ENCODE results near the gene NF1.

Gene NF1

DNA sequence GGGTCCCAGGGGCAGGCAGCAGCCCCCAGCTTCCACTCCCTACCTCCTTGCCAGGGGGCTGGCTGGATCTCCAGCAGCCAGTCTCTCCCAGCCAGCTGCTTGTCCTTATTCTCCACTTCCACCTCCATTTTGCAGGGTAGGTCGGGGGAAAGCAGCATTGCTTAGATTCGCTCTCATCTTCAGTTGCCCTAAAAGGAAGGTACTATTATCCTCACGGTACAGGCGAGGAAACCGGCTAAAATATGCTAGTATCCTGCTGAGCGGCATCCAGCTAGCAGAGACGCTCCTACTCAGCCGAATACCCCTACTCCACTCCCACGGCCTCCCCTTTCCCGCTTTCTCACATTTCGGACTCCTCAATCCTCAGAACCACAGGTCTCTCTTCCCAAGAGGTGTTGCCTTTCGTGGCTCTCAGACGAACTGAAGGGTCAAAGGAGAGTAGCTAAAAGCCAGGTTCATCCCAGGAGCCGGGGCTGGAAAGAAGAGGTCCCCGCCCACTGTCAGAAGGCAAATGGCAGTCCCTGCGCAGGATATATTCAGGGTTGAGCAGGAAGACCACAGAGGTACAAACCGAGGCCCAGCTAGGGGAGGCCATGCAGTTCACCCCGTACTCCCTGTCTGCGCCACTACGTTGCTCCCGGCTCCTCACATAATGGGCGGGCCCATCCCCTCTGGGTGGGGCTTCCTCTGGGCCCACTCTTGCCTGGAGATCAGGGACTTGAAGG is 295.0 kb downstream of the NF1 start:
- Histone ChIP-seq H3K27ac (ENCODE audit: low read length) (no peak overlapping the region), H3K27me3 (ENCODE audit: control insufficient read depth, insufficient read depth, low read length) (no peaks in the 10 kb centered on the region; the same call in 1 of the 2 replicates), H3K4me3 (ENCODE audit: low read length) (no peak overlapping the region), H3K4me1 (ENCODE audit: control insufficient read depth, insufficient read depth, low read length) (no peaks in the 10 kb centered on the region), H3K9me3 (ENCODE audit: control insufficient read depth, insufficient read depth, low read length) (no peaks in the 10 kb centered on the region), H3K36me3 (ENCODE audit: control insufficient read depth, insufficient read depth, low read length) (no peaks in the 10 kb centered on the region)
- DNase-seq (ENCODE audit: low read depth, low spot score), result no peak
- WGBS (ENCODE audit: insufficient coverage, insufficient read length), result no CpG with 5 or more reads among the region's 22 CpGs

DNA sequence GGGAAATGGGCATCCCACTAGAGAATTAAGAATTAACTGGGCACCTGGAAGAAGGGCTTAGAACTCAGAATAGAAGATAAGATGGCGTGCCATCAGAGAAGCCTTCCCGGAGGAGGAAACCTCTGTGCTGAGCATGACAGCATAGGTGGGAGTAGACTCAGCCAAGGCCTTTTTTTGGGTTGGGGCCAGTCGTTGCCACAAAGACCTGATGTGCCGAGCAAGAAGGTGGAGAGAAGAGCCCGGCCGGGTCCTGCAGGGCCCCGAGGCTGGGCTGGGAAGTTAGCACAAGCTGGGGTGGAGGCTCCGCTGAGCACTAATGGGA is 295.6 kb downstream of the NF1 start:
- WGBS (ENCODE audit: insufficient coverage, insufficient read length), result no CpG with 5 or more reads among the region's 8 CpGs
- no peak for DNase-seq (ENCODE audit: low read depth, low spot score)
- H3K4me3 ChIP-seq (ENCODE audit: low read length), result no peak overlapping the region

DNA sequence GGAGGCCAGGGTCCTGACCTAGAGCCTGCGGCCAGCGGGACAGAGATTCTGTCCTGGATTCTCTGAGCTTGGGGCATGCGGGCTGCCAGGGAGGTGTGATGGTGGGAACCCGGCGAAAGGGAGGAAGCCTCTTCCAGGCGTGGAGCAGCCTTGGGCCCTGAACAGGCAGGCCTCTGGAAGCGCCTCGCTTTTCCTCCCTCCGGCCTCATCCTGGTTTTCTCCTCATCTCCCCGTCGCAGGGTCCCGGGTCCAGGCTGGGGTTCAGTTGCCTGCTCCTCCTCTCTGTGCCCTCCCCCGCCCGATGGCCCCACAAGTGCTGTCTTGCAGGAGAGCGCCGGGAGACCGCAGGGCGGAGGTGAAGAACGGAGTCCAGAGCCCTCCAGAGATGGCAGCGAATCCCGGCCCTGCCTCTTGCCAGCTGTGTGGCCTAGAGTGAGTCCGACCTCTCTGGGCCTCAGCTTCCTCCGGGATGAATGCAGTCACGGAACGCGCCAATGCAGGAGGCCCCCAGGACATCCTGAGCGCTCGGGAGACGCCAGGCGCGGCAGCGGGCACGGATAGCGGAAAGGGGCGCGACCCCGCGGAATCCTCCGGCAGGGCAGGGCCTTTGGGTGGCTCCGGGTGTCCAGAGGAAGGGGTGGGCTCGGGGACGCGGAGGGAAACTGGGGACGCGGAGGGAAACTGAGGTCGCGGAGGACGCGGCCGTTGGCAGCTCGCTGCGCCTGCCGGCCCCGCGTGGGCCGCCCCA is 296.1 kb downstream of the NF1 start:
- DNase-seq (ENCODE audit: low read depth, low spot score), result no peak
- Histone ChIP-seq H3K4me3 (ENCODE audit: low read length) (peak overlapping the region; percentile 51; the same call in 1 of the 2 replicates), H3K27ac (ENCODE audit: low read length) (no peak overlapping the region)

More for the DNA sequence above, 295.6 kb downstream of the NF1 start:
- no peak overlapping the region for H3K27ac ChIP-seq (ENCODE audit: low read length)
- no peaks in the 10 kb centered on the region for H3K9me3 ChIP-seq (ENCODE audit: control insufficient read depth, insufficient read depth, low read length)
- no peaks in the 10 kb centered on the region for H3K36me3 ChIP-seq (ENCODE audit: control insufficient read depth, insufficient read depth, low read length)
- no peaks in the 10 kb centered on the region; the same call in 1 of the 2 replicates for H3K27me3 ChIP-seq (ENCODE audit: control insufficient read depth, insufficient read depth, low read length)
- no peaks in the 10 kb centered on the region for H3K4me1 ChIP-seq (ENCODE audit: control insufficient read depth, insufficient read depth, low read length)

DNA sequence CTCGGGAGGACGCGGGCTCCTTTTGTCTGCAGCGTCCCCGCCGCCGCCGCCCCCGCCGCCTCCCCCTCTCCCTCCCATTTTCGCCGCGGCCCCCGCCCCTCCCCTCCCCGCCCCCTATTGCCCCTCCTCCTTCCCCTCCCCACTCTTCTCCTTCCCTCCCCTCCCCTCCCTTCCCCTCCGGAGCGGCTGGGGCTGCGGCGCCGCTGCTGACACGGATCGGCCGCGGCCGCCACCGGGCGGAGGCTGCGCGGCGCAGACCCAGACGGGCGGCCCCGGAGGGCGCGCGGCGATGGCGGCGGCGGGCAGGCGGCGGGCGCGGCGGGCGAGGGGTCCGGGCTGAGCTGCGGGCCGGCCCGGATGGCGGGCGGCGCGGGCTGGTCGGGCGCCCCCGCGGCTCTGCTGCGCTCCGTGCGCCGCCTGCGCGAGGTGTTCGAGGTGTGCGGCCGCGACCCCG is 296.7 kb downstream of the NF1 start, which contains the start of gene RAB11FIP4:
Gene RAB11FIP4, plus strand, starts transcription at position 180 of the 454 bp plus-strand sequence. Its CDS starts 178 bp downstream, at position 358.
- no CpG with 5 or more reads among the region's 69 CpGs for WGBS (ENCODE audit: insufficient coverage, insufficient read length)
- Histone ChIP-seq H3K27me3 (ENCODE audit: control insufficient read depth, insufficient read depth, low read length) (no peaks in the 10 kb centered on the region; the same call in 1 of the 2 replicates), H3K27ac (ENCODE audit: low read length) (no peak within 1 kb of the TSS), H3K9me3 (ENCODE audit: control insufficient read depth, insufficient read depth, low read length) (no peaks in the 10 kb centered on the region), H3K4me3 (ENCODE audit: low read length) (peak within 1 kb of the TSS; percentile 58; the same call in 1 of the 2 replicates), H3K4me1 (ENCODE audit: control insufficient read depth, insufficient read depth, low read length) (no peaks in the 10 kb centered on the region), H3K36me3 (ENCODE audit: control insufficient read depth, insufficient read depth, low read length) (no peaks in the 10 kb centered on the region)
- DNase-seq (ENCODE audit: low read depth, low spot score), result no peak

More for the DNA sequence above, 296.1 kb downstream of the NF1 start:
- Histone ChIP-seq H3K36me3 (ENCODE audit: control insufficient read depth, insufficient read depth, low read length) (no peaks in the 10 kb centered on the region), H3K9me3 (ENCODE audit: control insufficient read depth, insufficient read depth, low read length) (no peaks in the 10 kb centered on the region), H3K27me3 (ENCODE audit: control insufficient read depth, insufficient read depth, low read length) (no peaks in the 10 kb centered on the region; the same call in 1 of the 2 replicates), H3K4me1 (ENCODE audit: control insufficient read depth, insufficient read depth, low read length) (no peaks in the 10 kb centered on the region)
- no CpG with 5 or more reads among the region's 56 CpGs for WGBS (ENCODE audit: insufficient coverage, insufficient read length)

DNA sequence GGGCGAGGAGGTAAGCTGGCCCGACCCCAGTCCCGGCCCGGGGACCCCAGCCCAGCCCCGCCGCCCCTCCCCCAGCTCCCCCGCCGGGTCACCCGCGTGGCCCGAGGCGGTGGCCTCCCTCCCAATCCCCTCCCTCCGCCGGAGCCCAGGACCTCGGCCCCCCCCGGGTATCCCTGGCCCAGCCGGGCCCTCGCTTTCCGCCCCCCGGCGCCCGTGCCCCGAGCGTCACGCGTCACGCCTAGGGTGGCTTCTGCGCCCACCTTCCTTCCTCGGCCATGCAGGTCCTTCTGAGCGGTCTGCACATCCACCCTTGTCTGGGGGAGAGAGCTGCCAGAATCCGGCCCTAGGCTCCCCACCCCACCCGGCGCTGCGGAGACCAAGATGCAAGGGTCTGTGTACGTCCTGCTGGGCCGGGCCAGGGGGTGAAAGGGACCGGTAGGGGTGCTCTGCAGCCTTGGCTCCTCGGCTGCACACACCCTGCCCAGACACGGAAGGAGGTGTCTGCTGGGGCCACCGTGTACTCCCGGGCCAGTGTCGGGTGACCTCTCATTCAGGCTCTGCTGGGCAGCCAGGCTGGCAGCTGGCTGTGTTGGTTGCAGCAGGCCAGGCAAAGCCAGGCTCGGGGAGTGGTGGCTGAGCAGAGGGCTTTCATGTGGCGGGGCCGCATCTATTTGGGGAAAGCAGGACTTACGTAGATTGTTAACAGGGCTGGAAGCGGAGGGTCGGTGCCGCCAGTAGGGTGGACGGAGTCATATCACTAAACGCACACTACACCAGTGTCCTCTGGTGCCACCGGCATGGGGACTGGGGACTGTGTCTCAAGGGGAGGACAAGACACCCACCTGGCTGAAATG is 297.5 kb downstream of the NF1 start:
- peak overlapping the region; percentile 58; the same call in 1 of the 2 replicates for H3K4me3 ChIP-seq (ENCODE audit: low read length)
- no peak overlapping the region for H3K27ac ChIP-seq (ENCODE audit: low read length)
- DNase-seq (ENCODE audit: low read depth, low spot score), result no peak
- H3K4me1 ChIP-seq (ENCODE audit: control insufficient read depth, insufficient read depth, low read length), result no peaks in the 10 kb centered on the region
- no peaks in the 10 kb centered on the region for H3K9me3 ChIP-seq (ENCODE audit: control insufficient read depth, insufficient read depth, low read length)
- no peaks in the 10 kb centered on the region; the same call in 1 of the 2 replicates for H3K27me3 ChIP-seq (ENCODE audit: control insufficient read depth, insufficient read depth, low read length)
- no peaks in the 10 kb centered on the region for H3K36me3 ChIP-seq (ENCODE audit: control insufficient read depth, insufficient read depth, low read length)
- WGBS (ENCODE audit: insufficient coverage, insufficient read length), result no CpG with 5 or more reads among the region's 52 CpGs

DNA sequence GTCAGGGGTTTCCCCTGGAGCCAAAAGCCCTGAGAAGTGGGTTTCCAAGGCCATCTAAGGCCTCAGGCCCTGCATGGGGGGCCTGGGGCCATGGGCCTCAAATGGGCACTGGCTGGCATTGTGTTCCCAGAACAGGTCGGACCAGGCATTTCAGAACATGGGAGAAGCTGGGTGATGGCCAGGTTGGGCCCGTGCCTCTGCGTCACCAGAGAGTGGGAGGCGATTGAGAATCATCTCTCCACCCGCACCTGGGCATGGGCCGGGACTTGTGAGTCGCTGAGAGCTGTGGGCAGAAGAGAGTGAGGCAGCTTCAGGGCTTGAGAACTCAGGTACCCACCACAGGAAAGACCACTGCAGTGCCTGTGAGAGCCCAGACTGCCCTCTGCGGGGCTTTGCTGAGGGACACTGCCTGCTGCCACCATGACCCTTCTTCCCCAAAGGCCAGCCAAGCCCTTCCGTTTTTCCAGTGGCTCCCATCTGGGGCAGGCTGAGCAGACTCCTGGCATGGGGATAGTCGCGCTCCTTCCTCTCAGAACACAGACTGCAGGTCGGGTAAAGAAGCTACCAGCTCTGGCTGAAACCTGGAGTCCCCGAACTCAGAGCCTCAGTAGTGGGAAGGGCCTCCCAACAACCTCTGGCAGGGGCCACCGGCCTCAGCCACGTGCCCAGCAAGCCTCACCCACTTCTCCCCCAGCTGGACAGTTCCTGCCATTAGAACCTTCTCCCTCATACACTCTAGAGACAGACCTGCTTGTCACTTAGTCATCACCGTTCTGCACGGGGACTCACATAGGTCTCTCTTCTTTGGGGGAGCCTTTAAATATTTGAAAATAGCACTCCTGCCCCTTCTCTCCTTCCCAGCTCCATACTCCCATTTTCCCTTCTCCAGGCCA is 298.3 kb downstream of the NF1 start:
- Histone ChIP-seq H3K36me3 (ENCODE audit: control insufficient read depth, insufficient read depth, low read length) (no peaks in the 10 kb centered on the region), H3K9me3 (ENCODE audit: control insufficient read depth, insufficient read depth, low read length) (no peaks in the 10 kb centered on the region), H3K27ac (ENCODE audit: low read length) (no peak overlapping the region), H3K4me3 (ENCODE audit: low read length) (no peak overlapping the region), H3K4me1 (ENCODE audit: control insufficient read depth, insufficient read depth, low read length) (no peaks in the 10 kb centered on the region), H3K27me3 (ENCODE audit: control insufficient read depth, insufficient read depth, low read length) (no peaks in the 10 kb centered on the region; the same call in 1 of the 2 replicates)
- WGBS (ENCODE audit: insufficient coverage, insufficient read length), result no CpG with 5 or more reads among the region's 17 CpGs
- no peak for DNase-seq (ENCODE audit: low read depth, low spot score)

DNA sequence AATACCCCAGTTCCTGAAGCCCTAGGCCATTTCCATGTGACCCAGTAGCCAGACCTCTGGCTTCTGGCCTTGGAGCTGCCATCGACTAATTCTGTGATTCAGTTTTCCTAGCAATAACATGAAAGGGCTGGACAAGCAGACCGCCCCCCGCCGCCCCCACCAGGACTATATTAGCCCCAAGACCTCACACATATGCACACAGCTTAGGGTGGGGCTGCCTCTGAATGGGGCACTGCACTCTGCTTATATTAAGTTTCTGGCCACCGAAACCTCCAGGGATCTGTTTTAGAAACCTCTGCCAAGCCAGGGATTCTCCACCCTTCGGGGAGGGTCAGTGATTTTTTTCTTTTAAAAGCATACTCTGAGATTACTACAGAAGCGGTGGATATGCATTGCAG is 299.0 kb downstream of the NF1 start:
- Histone ChIP-seq H3K27ac (ENCODE audit: low read length) (no peak overlapping the region), H3K4me1 (ENCODE audit: control insufficient read depth, insufficient read depth, low read length) (no peaks in the 10 kb centered on the region), H3K4me3 (ENCODE audit: low read length) (no peak overlapping the region), H3K36me3 (ENCODE audit: control insufficient read depth, insufficient read depth, low read length) (no peaks in the 10 kb centered on the region), H3K27me3 (ENCODE audit: control insufficient read depth, insufficient read depth, low read length) (no peaks in the 10 kb centered on the region; the same call in 1 of the 2 replicates), H3K9me3 (ENCODE audit: control insufficient read depth, insufficient read depth, low read length) (no peaks in the 10 kb centered on the region)
- no CpG with 5 or more reads among the region's 7 CpGs for WGBS (ENCODE audit: insufficient coverage, insufficient read length)
- no peak for DNase-seq (ENCODE audit: low read depth, low spot score)

DNA sequence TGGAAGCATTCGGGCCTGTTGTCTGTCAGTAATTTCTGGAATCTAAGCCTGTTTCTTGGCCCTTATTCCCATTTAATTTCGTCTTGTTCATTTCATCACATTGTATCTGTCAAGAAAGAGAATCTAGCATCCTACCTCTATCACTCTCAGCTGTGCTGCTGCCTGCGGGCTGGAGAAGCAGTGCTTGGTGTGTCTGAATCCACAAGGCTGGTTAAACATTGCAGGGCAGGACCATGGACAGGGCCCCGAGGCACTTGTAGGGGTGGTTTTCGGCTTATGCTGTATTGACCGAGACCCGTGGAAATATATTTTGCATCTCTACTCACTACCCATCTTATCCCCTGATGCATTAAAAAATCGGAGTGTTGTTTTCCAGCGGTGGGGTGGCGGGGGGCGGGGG is 299.8 kb downstream of the NF1 start:
- no CpG with 5 or more reads among the region's 11 CpGs for WGBS (ENCODE audit: insufficient coverage, insufficient read length)
- no peak for DNase-seq (ENCODE audit: low read depth, low spot score)
- Histone ChIP-seq H3K27me3 (ENCODE audit: control insufficient read depth, insufficient read depth, low read length) (no peaks in the 10 kb centered on the region; the same call in 1 of the 2 replicates), H3K4me1 (ENCODE audit: control insufficient read depth, insufficient read depth, low read length) (no peaks in the 10 kb centered on the region), H3K4me3 (ENCODE audit: low read length) (no peak overlapping the region), H3K27ac (ENCODE audit: low read length) (no peak overlapping the region), H3K36me3 (ENCODE audit: control insufficient read depth, insufficient read depth, low read length) (no peaks in the 10 kb centered on the region), H3K9me3 (ENCODE audit: control insufficient read depth, insufficient read depth, low read length) (no peaks in the 10 kb centered on the region)

DNA sequence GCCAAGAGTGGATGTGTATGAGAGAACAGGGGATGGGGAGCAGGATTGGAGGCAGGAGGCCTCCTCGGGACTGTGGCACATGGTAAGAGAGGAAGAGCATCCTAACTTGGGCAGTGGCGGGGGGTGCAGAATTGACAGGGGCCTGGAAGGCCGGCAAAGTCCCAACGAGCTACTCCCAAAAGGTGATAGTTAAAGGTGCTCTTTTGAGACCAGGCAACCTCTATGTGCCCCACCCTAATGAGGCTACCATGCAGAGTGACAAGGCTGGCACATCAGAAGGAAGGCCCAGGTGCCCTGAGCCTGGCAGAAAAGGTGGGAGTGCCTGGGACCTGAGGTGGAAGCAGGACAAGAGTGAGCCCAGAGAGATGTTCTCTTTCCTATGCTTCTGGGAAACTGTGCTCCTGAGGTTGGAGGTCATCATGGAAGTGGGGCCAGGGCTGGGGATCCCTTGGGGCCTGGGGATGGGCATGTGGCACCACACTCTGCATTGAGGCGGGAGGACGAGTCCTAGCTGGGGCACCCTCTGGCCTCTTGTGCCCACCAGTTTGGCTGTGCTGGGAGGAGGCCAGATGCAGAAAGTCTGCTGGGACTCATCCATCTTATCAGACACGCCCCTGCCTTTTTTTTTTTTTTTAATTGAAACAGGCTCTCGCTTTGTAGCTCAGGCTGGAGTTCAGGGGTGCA is 302.6 kb downstream of the NF1 start:
- no peak for DNase-seq (ENCODE audit: low read depth, low spot score)
- Histone ChIP-seq H3K27me3 (ENCODE audit: control insufficient read depth, insufficient read depth, low read length) (no peaks in the 10 kb centered on the region), H3K4me1 (ENCODE audit: control insufficient read depth, insufficient read depth, low read length) (no peaks in the 10 kb centered on the region), H3K27ac (ENCODE audit: low read length) (no peak overlapping the region), H3K4me3 (ENCODE audit: low read length) (no peak overlapping the region), H3K9me3 (ENCODE audit: control insufficient read depth, insufficient read depth, low read length) (no peaks in the 10 kb centered on the region), H3K36me3 (ENCODE audit: control insufficient read depth, insufficient read depth, low read length) (no peaks in the 10 kb centered on the region)
- WGBS (ENCODE audit: insufficient coverage, insufficient read length), result no CpG with 5 or more reads among the region's 8 CpGs

Data from iPS DF 6.9 (cell line).